Kidney epithelial cell (primary cell): ENCODE results near the gene STARD13. TPM values are rescaled to one million over a fixed set of nuclear protein-coding genes. Genes with fewer than 3 reads are reported as not detected.

ENCODE experiments used
- DNase-seq: peaks from one replicate; pipeline ENCODE4 v3.0.0-alpha.2; 2010; ENCODE audit warnings: low read depth
- H3K27me3 ChIP-seq: 2 replicates; pipeline ENCODE4 v1.6.0; 2011; ENCODE audit warnings: low read length; ENCODE audit not compliant: control insufficient read depth, insufficient read depth
- H3K36me3 ChIP-seq: 2 replicates; pipeline ENCODE4 v1.5.1; 2011; ENCODE audit warnings: low read length; ENCODE audit not compliant: control insufficient read depth, insufficient read depth
- H3K4me3 ChIP-seq: 2 replicates; pipeline ENCODE4 v1.5.1; 2011; ENCODE audit warnings: low read depth, mild to moderate bottlenecking, control low read depth, low read length
- total RNA-seq: library from RNA; depleted of rRNA; stranded (reverse); fragments of >200 nt; gene quantifications from 2 replicates; pipeline ENCODE4 v1.2.3, GENCODE V29; 2015
- TF ChIP-seq, protein P1 (sequence below): IDR thresholded peaks from 2 replicates; pipeline ENCODE4 v1.5.1; 2011; ENCODE audit warnings: mild to moderate bottlenecking, moderate library complexity, low read length, control low read depth, inconsistent platforms; ENCODE audit not compliant: insufficient read depth, poor library complexity, severe bottlenecking

The STARD13 gene
- total RNA-seq, 1 donor from 2014 or later, result 10.1 TPM

DNA sequence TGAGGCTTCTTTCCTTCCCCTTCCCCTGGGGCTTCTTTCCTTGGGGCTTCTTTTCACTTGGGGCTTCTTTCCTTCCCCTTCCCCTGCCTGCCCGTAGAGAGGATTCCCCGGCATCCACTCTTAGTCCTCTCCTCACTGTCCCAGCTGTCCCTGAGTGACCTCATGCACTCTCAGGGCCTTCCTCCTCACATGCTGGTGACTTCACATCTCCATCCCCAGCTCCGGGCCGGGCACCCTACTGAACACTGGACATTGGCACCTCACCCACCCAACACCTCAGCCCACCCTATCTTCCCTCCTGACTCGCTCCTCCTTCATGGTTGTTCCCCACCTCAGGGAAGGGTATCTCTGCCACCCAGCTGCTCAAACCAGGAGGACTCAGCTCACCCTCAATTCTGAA lies 130.6 kb downstream of the STARD13 start:
- H3K4me3 ChIP-seq, result no peak overlapping the region
- no peaks in the 10 kb centered on the region for H3K36me3 ChIP-seq
- no peak for DNase-seq
- TF ChIP-seq, protein P1, sequence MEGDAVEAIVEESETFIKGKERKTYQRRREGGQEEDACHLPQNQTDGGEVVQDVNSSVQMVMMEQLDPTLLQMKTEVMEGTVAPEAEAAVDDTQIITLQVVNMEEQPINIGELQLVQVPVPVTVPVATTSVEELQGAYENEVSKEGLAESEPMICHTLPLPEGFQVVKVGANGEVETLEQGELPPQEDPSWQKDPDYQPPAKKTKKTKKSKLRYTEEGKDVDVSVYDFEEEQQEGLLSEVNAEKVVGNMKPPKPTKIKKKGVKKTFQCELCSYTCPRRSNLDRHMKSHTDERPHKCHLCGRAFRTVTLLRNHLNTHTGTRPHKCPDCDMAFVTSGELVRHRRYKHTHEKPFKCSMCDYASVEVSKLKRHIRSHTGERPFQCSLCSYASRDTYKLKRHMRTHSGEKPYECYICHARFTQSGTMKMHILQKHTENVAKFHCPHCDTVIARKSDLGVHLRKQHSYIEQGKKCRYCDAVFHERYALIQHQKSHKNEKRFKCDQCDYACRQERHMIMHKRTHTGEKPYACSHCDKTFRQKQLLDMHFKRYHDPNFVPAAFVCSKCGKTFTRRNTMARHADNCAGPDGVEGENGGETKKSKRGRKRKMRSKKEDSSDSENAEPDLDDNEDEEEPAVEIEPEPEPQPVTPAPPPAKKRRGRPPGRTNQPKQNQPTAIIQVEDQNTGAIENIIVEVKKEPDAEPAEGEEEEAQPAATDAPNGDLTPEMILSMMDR, result no peak
- H3K27me3 ChIP-seq, result no peaks in the 10 kb centered on the region

DNA sequence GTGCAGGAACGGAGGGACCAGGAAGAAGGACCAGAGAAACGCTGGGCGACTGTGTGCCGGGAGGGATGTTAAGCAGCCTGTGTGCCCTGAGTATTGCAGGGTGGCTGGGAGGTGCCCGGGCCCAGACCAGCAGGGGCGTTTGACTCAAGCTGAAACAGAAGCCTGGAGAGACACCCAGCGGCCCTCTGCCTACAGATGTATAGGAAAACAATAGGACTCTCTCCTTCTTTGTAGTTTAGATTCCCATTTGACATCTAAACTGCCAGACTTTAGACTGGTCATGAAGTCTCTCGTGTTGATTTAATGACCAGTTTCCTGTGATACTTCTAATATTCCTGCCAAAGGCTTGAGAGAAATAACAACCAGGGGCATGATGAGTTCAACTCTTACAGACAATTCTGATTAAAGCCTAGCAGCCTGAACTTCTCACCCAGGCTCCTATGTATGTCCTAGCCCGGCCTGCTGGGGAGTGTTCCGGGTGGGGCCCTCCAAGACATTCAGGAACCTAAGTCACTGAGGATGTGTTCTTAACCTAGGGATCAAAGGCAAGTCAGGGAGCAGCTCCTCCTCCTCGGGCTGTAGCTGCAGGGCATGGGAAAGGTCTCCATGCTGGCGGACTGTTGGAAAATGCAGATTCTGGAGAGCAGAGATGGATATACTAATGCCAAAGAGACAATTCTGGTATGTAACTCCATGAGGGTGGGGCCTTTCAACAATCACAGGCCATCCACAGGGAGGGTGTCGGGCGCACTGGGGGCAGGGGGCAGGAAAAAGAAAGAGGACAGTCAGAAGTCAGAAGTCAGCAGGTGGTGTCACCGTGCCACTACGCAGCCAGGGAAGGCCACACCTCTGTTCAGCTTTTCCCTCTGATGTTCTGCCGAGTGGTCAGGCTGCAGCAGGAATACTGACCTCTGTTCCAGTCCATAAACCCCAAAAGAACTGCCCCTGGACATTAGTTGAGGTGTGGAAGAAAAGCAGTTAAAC lies 131.8 kb downstream of the STARD13 start:
- peak; percentile 4 for DNase-seq
- H3K36me3 ChIP-seq, result no peaks in the 10 kb centered on the region
- no peak overlapping the region for H3K4me3 ChIP-seq
- TF ChIP-seq, protein P1, result no peak
- H3K27me3 ChIP-seq, result no peaks in the 10 kb centered on the region

DNA sequence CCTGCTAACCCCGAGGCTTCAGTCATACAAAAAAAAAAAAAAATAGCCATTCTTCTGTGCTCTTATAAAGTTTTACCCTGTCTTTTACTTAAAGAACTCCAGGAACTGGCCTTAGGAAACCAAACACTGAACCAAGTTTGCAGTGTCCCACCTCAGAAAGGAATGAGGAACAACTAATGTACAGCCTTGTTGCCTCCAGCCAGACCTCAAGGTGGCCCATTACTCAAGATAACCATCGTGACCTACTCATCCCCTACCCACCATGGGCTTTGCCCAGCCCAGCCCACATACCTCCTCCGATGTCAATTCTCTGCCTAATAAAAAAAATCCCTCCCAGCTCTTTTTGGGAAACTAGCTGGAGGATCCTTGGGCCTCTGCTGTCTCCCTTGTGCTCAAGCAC lies 133.2 kb downstream of the STARD13 start:
- Histone ChIP-seq H3K36me3 (no peaks in the 10 kb centered on the region), H3K27me3 (no peaks in the 10 kb centered on the region), H3K4me3 (no peak overlapping the region)
- DNase-seq, result no peak
- TF ChIP-seq, protein P1, result no peak

DNA sequence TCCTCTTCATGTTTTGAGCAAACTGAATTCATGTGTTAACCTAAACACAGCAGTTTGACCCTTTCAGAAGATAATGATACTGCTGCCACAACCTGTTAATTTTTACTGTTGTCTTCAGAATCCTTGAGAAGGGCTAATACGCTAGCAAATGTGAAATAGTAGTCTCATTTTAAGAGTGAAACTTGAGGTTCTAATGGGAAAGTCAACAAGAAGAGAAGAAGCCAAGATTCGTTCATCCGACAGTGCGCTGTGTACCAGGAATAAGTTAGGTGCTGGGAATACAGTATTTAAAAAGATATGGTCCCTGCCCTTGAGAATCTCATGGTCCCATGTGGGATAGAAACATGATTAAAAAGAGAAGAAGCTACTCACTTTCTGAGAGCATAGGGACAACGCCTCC lies 134.9 kb downstream of the STARD13 start:
- TF ChIP-seq, protein P1, result no peak
- no peaks in the 10 kb centered on the region for H3K36me3 ChIP-seq
- H3K4me3 ChIP-seq, result no peak overlapping the region
- DNase-seq, result no peak
- H3K27me3 ChIP-seq, result no peaks in the 10 kb centered on the region

DNA sequence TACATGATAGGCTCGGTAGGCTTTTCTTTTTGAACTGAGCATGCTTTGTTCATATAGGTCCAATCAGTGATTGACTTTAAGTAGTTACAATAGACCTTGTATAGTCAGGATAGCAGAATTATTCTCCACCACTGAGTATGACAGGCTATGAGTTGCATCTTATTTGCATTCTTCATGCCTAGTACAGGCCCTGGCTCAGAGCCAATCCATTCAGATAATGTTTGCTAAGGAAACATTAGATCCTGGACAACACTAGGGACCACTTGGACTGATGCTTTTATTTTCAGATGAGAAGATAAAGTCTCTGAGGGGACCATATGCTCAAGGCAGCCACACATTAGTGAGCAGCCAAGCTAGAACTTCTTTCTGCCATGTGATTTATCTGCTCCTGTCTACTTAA lies 135.4 kb downstream of the STARD13 start:
- no peaks in the 10 kb centered on the region for H3K27me3 ChIP-seq
- H3K4me3 ChIP-seq, result no peak overlapping the region
- no peaks in the 10 kb centered on the region for H3K36me3 ChIP-seq
- DNase-seq, result no peak
- TF ChIP-seq, protein P1, result no peak
